Spinal cord (tissue), 10 donors: ENCODE results near the gene P2RX1. TPM values are rescaled to one million over a fixed set of nuclear protein-coding genes. Genes with fewer than 3 reads are reported as not detected.

Experiments used
- DNase-seq, 6 donors: peaks; one replicate each; pipeline versions ENCODE4 v3.0.0 to v3.0.0-alpha.2; 2013 to 2015; ENCODE audit warnings: low spot score in 6 of 6, low read depth in 4 of 6
- H3K27ac ChIP-seq: one replicate; pipeline ENCODE4 v1.5.1; 2013; ENCODE audit warnings: low read depth, low read length, control low read depth
- H3K27me3 ChIP-seq: one replicate; pipeline ENCODE4 v1.6.1; 2013; ENCODE audit warnings: low read length; ENCODE audit not compliant: control insufficient read depth, insufficient read depth
- H3K36me3 ChIP-seq: one replicate; pipeline ENCODE4 v1.6.1; 2013; ENCODE audit warnings: low read length; ENCODE audit not compliant: control insufficient read depth, insufficient read depth
- H3K4me1 ChIP-seq: one replicate; pipeline ENCODE4 v1.6.1; 2013; ENCODE audit warnings: low read length; ENCODE audit not compliant: control insufficient read depth, insufficient read depth
- H3K4me3 ChIP-seq: one replicate; pipeline ENCODE4 v1.5.1; 2013; ENCODE audit warnings: low read depth, low read length, control low read depth
- H3K9me3 ChIP-seq: one replicate; pipeline ENCODE4 v1.6.1; 2013; ENCODE audit warnings: low read length; ENCODE audit not compliant: control insufficient read depth, insufficient read depth
- WGBS: methylation state at CpG from one replicate; pipeline ENCODE4 v1.1.5; 2013; ENCODE audit warnings: missing lambda C conversion rate; ENCODE audit not compliant: insufficient coverage; 5-methylcytosine and 5-hydroxymethylcytosine counted together
- polyA plus RNA-seq, 2 donors: library from polyadenylated mRNA; unstranded; fragments of 120-200 nt; gene quantifications; one replicate each; pipeline ENCODE4 v1.2.1, GENCODE V29; 2013; ENCODE audit not compliant: insufficient read length in 2 of 2
- total RNA-seq, 2 donors: library from RNA; depleted of rRNA in 1 of 2; stranded (reverse); fragments of 120-200 nt in 1 of 2; fragments of >200 nt in 1 of 2; gene quantifications; one replicate each; pipeline versions ENCODE4 v1.2.3 to v1.2.4, GENCODE V29; 2013 to 2014
- donor health status: healthy.

P2RX1 gene
- total and polyA plus RNA-seq, 4 donors = 0.17 to 1.9 (median 0.46) TPM

- no peaks in the 10 kb centered on the region for H3K36me3 ChIP-seq
- peaks cover 15% of the 10 kb centered on the region for H3K4me1 ChIP-seq
- no peak overlapping the region for H3K27ac ChIP-seq
These were observed 10.8 kb upstream of the P2RX1 start for GRCh38 chr17:3926860-3927627.

GRCh38 chr17:3925684-3926485 is 9.6 kb upstream of the P2RX1 start:
- no peak overlapping the region for H3K27ac ChIP-seq
- H3K9me3 ChIP-seq = no peaks in the 10 kb centered on the region
- H3K36me3 ChIP-seq = no peaks in the 10 kb centered on the region
- no peaks in the 10 kb centered on the region for H3K27me3 ChIP-seq
- H3K4me3 ChIP-seq = no peak overlapping the region
- no peak for DNase-seq
- H3K4me1 ChIP-seq = peaks cover 15% of the 10 kb centered on the region
- WGBS = 74% methylated on average over 14 of the region's 17 CpGs

More at GRCh38 chr17:3926860-3927627, 10.8 kb upstream of the P2RX1 start:
- Histone ChIP-seq H3K4me3 (no peak overlapping the region), H3K27me3 (no peaks in the 10 kb centered on the region), H3K9me3 (no peaks in the 10 kb centered on the region)
- no peak for DNase-seq
- WGBS = 77% methylated on average over 16 of the region's 16 CpGs

DNA sequence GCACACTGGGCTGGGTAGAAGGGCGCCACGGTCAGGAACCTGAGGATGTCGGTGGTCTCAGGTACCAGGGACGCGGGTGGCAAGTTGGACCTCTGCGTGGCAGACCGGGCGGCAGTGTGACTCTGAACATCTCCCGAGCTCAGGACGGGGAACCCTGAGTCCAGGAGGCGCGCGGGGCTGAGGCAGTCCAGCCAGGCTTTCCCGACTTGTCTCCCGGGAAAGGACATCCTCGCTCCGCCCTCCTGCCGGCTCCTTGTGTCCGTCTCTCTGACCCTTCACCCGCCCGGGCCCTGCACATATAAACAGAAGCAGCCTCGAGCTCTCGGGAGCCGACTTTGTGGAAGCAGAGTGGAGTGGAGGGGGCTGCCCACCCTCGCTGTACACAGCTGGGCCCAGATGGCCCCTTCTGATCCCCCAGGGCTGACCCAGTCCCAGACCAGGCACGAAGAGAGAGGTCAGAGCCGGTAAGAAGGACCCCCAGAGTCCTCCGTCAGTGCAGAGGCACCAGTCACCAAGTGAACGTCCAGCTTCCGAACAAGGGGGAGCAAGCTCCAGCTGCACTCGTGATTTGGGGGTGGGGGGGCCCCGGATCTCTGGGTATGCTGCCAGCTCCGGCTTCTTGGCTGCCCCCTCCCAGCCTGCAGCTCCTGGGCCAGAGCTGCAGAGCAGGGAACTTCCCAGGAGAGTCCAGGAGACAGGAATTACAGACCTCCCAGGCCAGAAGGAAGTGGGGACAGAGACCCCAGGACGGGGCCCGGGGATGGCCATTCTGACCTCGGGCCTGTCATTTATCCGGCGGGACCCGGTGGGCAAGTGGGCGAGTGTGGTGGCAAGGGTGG is 8.5 kb upstream of the P2RX1 start:
- 58% methylated on average over 37 of the region's 40 CpGs for WGBS
- H3K27ac ChIP-seq = no peak overlapping the region
- no peak for DNase-seq
- no peaks in the 10 kb centered on the region for H3K9me3 ChIP-seq
- H3K4me3 ChIP-seq = no peak overlapping the region
- no peaks in the 10 kb centered on the region for H3K27me3 ChIP-seq
- H3K4me1 ChIP-seq = peaks cover 15% of the 10 kb centered on the region
- no peaks in the 10 kb centered on the region for H3K36me3 ChIP-seq

GRCh38 chr17:3923466-3924190 is 7.4 kb upstream of the P2RX1 start:
- H3K9me3 ChIP-seq = no peaks in the 10 kb centered on the region
- no peak overlapping the region for H3K4me3 ChIP-seq
- no peaks in the 10 kb centered on the region for H3K27me3 ChIP-seq
- H3K27ac ChIP-seq = no peak overlapping the region
- no peaks in the 10 kb centered on the region for H3K36me3 ChIP-seq
- peaks cover 15% of the 10 kb centered on the region for H3K4me1 ChIP-seq
- WGBS = 88% methylated on average over 9 of the region's 18 CpGs
- no peak for DNase-seq

GRCh38 chr17:3922765-3923164 is 6.5 kb upstream of the P2RX1 start:
- WGBS = 93% methylated on average over 7 of the region's 7 CpGs
- Histone ChIP-seq H3K4me1 (peaks cover 12% of the 10 kb centered on the region), H3K27ac (no peak overlapping the region)

GRCh38 chr17:3921502-3922319 is 5.4 kb upstream of the P2RX1 start:
- H3K9me3 ChIP-seq = no peaks in the 10 kb centered on the region
- WGBS = 70% methylated on average over 25 of the region's 27 CpGs
- no peaks in the 10 kb centered on the region for H3K27me3 ChIP-seq
- no peak overlapping the region for H3K4me3 ChIP-seq
- H3K4me1 ChIP-seq = peaks cover 16% of the 10 kb centered on the region
- peak in 1 of 6 donors; percentile 47 for DNase-seq
- H3K36me3 ChIP-seq = no peaks in the 10 kb centered on the region
- H3K27ac ChIP-seq = no peak overlapping the region

More at GRCh38 chr17:3922765-3923164, 6.5 kb upstream of the P2RX1 start:
- no peaks in the 10 kb centered on the region for H3K27me3 ChIP-seq
- DNase-seq = no peak
- no peaks in the 10 kb centered on the region for H3K9me3 ChIP-seq
- H3K4me3 ChIP-seq = no peak overlapping the region
- H3K36me3 ChIP-seq = no peaks in the 10 kb centered on the region

DNA sequence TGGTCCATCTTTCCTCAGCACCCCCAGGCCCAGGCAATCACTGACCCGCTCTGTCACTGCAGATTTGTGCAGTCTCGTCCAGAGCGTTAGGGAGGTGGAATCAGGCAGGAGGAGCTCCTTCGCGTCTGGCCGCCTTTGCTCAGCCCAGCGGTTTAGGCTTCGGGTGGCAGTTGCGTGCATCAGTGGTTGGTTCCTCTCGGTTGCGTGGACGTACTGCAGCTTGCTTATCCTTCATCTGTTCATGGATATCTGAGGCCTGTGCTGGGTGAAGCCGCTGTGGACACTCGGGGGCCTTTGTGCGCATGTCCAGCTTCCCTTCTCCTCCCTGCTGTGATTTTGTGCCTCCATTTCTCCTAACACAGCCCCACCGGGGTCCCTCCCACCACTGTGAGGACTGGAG is 4.7 kb upstream of the P2RX1 start:
- no peak overlapping the region for H3K27ac ChIP-seq

GRCh38 chr17:3919123-3919624 is 2.9 kb upstream of the P2RX1 start:
- Histone ChIP-seq H3K27me3 (no peaks in the 10 kb centered on the region), H3K4me3 (no peak overlapping the region), H3K9me3 (no peaks in the 10 kb centered on the region), H3K36me3 (no peaks in the 10 kb centered on the region), H3K27ac (no peak overlapping the region), H3K4me1 (peaks cover 7% of the 10 kb centered on the region)
- no peak for DNase-seq
- WGBS = 91% methylated on average over 15 of the region's 22 CpGs

More for the DNA sequence above, 4.7 kb upstream of the P2RX1 start:
- peak in 1 of 6 donors; percentile 37 for DNase-seq
- Histone ChIP-seq H3K27me3 (no peaks in the 10 kb centered on the region), H3K4me3 (no peak overlapping the region), H3K36me3 (no peaks in the 10 kb centered on the region), H3K9me3 (no peaks in the 10 kb centered on the region), H3K4me1 (peaks cover 16% of the 10 kb centered on the region)
- WGBS = 74% methylated on average over 15 of the region's 16 CpGs
